Panc1 (cell line): ENCODE data around the gene VPS45. TPM values are rescaled to one million over a fixed set of nuclear protein-coding genes. Genes with fewer than 3 reads are reported as not detected.

Source experiments
- ATAC-seq: fragments of 200-7000 bp; cut with Tn5 transposase; 2 replicates; pipeline ENCODE4 v1.9.1; 2020; ENCODE audit warnings: mild to moderate bottlenecking, moderate library complexity
- BruUV-seq: library from RNA; stranded (reverse); fragments of 400-500 nt; replicated peaks from 2 replicates; lab custom pipeline; 2021; lab: Mats Ljungman, UMichigan
- CTCF ChIA-PET: fragments of 300-600 bp; sonication (Branson Sonifier 250); formaldehyde crosslinking; loops from one replicate; lab custom pipeline; 2022; ENCODE audit warnings: antibody characterized with exemption; lab: Charles Lee
- POLR2A ChIA-PET: fragments of 300-600 bp; sonication (Branson Sonifier 250); formaldehyde crosslinking; loops from one replicate; lab custom pipeline; 2022; ENCODE audit warnings: antibody characterized with exemption; lab: Charles Lee
- DNase-seq: peaks from one replicate; pipeline ENCODE4 v3.0.0-alpha.2; 2010; ENCODE audit warnings: low read depth, low spot score
- H3K27ac ChIP-seq: 2 replicates; pipeline ENCODE4 v1.5.1; 2011; ENCODE audit warnings: mild to moderate bottlenecking, low read length, inconsistent platforms
- H3K27me3 ChIP-seq: fragments of 200-500 bp; sonication (Bioruptor generic); 2 replicates; pipeline ENCODE4 v1.6.0; 2014; ENCODE audit warnings: low read length, inconsistent platforms; ENCODE audit not compliant: control insufficient read depth, insufficient read depth
- H3K36me3 ChIP-seq: fragments of 200-500 bp; sonication (Bioruptor generic); 2 replicates; pipeline ENCODE4 v1.5.1; 2014; ENCODE audit warnings: inconsistent platforms, mild to moderate bottlenecking, low read length, moderate library complexity; ENCODE audit not compliant: control insufficient read depth, insufficient read depth
- H3K4me1 ChIP-seq: 2 replicates; pipeline ENCODE4 v1.5.1; 2011; ENCODE audit warnings: inconsistent platforms, mild to moderate bottlenecking, low read length, moderate library complexity; ENCODE audit not compliant: control insufficient read depth, insufficient read depth
- H3K4me3 ChIP-seq, 2 experiments: 2 replicates each; pipeline ENCODE4 v1.5.1; 2011 to 2012; ENCODE audit warnings: low read depth in 2 of 2, low read length in 2 of 2, mild to moderate bottlenecking in 2 of 2, inconsistent platforms in 1 of 2, moderate library complexity in 1 of 2
- H3K9me3 ChIP-seq: fragments of 200-500 bp; sonication (Bioruptor generic); 2 replicates; pipeline ENCODE4 v1.5.1; 2014; ENCODE audit warnings: low read depth, mild to moderate bottlenecking, inconsistent platforms, low read length, moderate library complexity; ENCODE audit not compliant: control insufficient read depth, insufficient read depth
- CTCF ChIP-seq: fragments of 450-650 bp; IDR thresholded peaks from 2 replicates; pipeline ENCODE4 v1.5.1; 2017; ENCODE audit warnings: mild to moderate bottlenecking
- POLR2AphosphoS5 ChIP-seq: IDR thresholded peaks from 2 replicates; pipeline ENCODE4 v1.6.1; 2012; ENCODE audit warnings: mild to moderate bottlenecking, low read depth, low read length, moderate library complexity
- REST ChIP-seq, 2 experiments: IDR thresholded peaks; 2 replicates each; pipeline ENCODE4 v1.6.1; 2011 to 2012; ENCODE audit warnings: low read depth in 2 of 2, control low read depth in 1 of 2, low read length in 1 of 2, mild to moderate bottlenecking in 1 of 2, moderate library complexity in 1 of 2; ENCODE audit not compliant: insufficient read depth in 1 of 2
- SIN3A ChIP-seq: IDR thresholded peaks from 2 replicates; pipeline ENCODE4 v1.6.1; 2012; ENCODE audit warnings: low read depth, mild to moderate bottlenecking, low read length, moderate library complexity, borderline replicate concordance; ENCODE audit not compliant: insufficient read depth
- TCF7L2 ChIP-seq: IDR thresholded peaks from 2 replicates; pipeline ENCODE4 v1.6.1; 2011; ENCODE audit warnings: mild to moderate bottlenecking, low read depth, low read length, inconsistent platforms
- in situ Hi-C: cut with HindIII; loops from 2 replicates; pipeline ENCODE4 v1.10.0; 2016; ENCODE audit warnings: low sequenced_read_pairs, low pct_unique_long_range_greater_than_20kb
- intact Hi-C: fragments of 100-400 bp; cut with micrococcal nuclease; formaldehyde crosslinking; loops from one replicate; pipeline ENCODE4 v1.10.0; 2022; ENCODE audit not compliant: unreplicated experiment
- total RNA-seq: library from RNA; stranded (reverse); gene quantifications from one replicate; pipeline ENCODE4 v1.2.1, GENCODE V29; 2021; ENCODE audit not compliant: unreplicated experiment

VPS45 gene
- total RNA-seq, 1 experiment from 2014 or later = 24.9 TPM

GRCh38 chr1:150110116-150110515 lies 42.5 kb downstream of the VPS45 start:
- ATAC-seq (no peak), DNase-seq (no peak)
- intact Hi-C loops (no loop called here), in situ Hi-C loops (no loop called here)
- TF ChIP-seq REST (IDR thresholded peaks at IDR 0.05; ENCODE audit: insufficient read depth in 1 of 2, low read depth in 2 of 2, low read length in 1 of 2) (no peak), POLR2AphosphoS5 (no peak), TCF7L2 (no peak), CTCF (no peak)
- ChIA-PET CTCF (no interaction called here), POLR2A (no interaction called here)
- no peaks in the 10 kb centered on the region for H3K36me3 ChIP-seq
- H3K27me3 ChIP-seq = no peaks in the 10 kb centered on the region
- no peaks in the 10 kb centered on the region for H3K4me1 ChIP-seq
- peaks cover 2% of the 10 kb centered on the region; the same call in 1 of the 2 replicates for H3K9me3 ChIP-seq
- BruUV-seq = no TSS peak
- H3K4me3 ChIP-seq = no peak overlapping the region
- no peak overlapping the region for H3K27ac ChIP-seq

DNA sequence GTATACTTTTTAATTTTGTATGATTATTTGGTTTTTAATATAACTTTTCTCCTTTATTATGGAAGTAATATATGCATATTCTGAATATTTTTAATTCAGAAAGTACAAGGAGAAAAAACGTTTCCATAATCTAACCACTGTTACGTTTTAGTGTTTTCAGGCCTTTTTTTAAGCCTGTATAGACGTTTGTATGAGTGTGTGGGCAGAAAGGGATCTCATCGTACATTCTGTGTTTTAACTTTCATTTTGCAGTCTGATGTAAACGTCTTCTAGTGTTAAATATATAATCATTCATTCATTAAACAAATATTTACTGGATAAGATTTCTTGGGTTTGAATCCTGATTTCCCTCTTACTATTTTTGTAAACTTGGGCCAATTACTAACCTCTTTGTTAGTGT lies 44.1 kb downstream of the VPS45 start:
- BruUV-seq = no TSS peak
- POLR2A ChIA-PET = no interaction called here
- in situ Hi-C loops = no loop called here
- intact Hi-C loops = no loop called here
- Histone ChIP-seq H3K27me3 (no peaks in the 10 kb centered on the region), H3K27ac (no peak overlapping the region), H3K4me3 (no peak overlapping the region), H3K4me1 (no peaks in the 10 kb centered on the region), H3K9me3 (peaks cover 9% of the 10 kb centered on the region; the same call in 1 of the 2 replicates), H3K36me3 (no peaks in the 10 kb centered on the region)
- DNase-seq (no peak), ATAC-seq (no peak)
- no peak for TF ChIP-seq TCF7L2
- TF ChIP-seq SIN3A = no peak
- no peak for TF ChIP-seq CTCF
- TF ChIP-seq REST (IDR thresholded peaks at IDR 0.05; ENCODE audit: insufficient read depth in 1 of 2, low read depth in 2 of 2, low read length in 1 of 2) = no peak
- TF ChIP-seq POLR2AphosphoS5 = no peak
- CTCF ChIA-PET = no interaction called here
